ENCODE results near the gene FAT1.

The FAT1 gene

DNA sequence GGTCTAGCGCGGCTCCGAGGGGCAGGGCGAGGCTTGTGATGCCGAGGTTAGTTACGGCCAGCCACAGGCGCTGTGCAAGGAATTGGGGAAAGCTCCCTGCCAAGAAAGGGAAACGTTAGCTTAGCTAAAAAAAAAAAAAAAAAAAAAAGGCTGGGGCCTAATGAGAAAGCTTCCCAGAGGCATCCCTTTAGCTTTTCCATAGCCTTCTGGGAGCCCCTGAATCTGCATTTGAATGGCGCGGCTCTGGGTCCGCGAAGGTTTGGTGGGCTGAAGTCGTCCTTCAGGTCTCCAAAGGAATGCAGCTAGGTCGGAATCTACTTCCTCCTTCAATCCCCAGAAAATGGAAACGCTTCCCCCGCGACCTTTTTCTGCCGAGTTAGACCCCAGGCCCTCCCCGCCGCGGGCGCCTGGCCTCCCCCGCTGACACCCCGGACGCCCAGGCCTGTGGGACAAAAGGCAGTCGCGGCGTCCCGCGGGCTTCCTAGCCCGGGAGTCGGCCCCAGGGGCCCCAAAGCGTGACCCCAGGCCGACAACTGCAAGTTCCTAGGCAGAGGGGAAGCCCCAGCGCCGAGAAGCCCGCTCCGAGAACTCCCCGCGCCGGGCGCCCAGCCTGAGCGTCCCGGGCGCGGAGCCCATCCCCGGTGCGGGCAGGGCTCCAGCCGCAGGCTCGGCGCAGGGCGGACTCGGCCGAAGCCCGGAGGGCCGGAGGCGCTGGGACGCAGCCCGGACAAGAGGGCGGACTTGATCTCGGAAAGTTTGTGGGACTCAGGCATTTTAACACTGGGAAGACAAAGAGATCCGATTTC, 605 bp upstream of the FAT1 start:
- DNase-seq, result no peak

DNA sequence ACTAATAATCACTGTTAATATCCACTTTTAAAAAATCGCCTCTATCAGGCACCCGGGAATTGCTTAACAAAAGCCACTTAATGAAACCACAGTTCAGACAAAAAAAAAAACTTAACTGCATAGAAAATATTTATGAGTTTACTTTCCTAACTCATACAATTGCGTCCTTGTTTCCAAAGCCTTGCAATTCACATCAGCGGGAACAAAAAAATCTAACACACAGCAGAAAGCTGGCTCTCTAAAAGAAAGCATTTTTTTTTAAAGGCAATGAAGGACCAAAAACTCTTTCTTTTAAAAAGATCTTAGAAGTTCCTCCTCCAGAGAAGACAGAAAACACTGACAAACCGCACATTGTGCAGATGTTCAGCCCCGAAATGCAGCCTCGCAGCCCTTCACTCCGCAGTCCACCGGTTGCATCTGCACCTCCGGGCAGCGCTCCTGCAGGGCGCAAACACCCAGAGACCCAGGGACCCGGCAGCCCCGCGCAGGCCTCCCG, 812 bp downstream of the FAT1 start:
- DNase-seq, result no peak

DNA sequence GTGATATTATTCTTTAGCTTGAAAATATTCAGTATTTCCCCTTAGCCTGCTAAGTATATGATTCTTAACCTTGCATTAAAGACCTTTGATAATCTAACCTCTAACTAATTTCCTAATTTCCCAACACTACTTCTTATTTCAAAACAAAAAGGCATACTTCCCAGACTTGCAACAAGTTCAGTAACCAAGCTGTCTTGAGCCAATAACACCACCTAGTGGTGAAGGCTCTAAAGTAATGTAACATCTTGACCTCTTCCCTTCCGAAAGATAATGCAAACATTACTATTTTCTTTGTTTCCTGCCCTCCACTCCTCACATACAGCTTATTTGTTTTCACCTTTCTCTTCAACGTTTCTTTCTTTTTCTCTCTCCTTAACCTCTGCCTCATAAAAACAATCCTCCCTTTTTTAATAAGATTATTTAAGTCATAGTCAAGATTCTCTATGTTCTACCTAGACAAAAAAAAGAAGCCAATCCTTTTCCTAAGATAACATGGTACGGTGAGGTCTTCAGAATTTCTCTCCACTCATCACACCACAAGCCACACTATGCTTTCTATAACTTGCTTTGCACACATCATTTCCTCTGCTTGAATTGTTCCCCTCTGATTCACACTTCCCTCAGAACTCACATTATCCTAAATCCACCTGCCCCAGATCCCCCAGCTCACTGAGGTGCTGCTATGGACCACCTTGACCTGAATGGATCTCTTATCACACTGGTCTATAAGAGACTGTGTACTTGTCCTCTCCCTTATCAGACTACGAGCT, 3.5 kb downstream of the FAT1 start:
- no peak for DNase-seq

DNA sequence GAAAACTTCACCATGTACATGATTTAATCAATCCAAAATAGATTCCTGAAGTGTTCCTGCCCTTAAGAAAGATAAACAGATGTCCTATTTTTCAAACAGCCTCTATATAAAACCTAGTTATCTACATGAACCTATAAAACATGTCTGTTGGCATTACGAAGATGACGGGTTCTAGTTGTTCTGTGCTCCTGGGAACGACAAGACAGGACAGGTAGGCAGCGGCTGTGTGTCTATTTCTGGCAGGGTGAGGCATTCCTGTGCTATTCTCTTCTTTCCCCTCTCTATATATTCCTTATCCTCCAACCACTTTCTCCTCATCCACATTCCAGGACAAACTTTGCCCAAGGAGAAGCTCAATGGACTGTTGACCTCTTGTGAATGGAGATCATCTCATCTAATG, 6.1 kb downstream of the FAT1 start:
- DNase-seq, result no peak

DNA sequence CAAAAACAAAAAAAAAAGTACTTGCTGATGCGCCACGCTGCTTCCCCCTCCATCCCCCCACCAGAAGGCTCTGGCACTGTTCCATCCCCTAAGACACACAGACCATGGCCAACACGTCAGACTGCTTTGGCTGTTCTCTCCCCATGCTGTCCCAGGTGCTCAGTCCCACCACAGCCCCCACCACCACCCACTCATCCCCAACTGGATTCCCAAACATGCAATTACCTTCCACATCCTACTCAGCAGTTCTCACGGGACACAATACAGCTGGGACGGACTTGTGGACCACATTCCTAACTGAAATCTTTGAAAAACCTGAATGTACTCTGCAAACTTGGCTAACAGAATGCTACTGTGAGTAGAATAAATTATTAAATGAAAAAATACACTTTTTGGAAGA, 8.6 kb downstream of the FAT1 start:
- no peak for DNase-seq

DNA sequence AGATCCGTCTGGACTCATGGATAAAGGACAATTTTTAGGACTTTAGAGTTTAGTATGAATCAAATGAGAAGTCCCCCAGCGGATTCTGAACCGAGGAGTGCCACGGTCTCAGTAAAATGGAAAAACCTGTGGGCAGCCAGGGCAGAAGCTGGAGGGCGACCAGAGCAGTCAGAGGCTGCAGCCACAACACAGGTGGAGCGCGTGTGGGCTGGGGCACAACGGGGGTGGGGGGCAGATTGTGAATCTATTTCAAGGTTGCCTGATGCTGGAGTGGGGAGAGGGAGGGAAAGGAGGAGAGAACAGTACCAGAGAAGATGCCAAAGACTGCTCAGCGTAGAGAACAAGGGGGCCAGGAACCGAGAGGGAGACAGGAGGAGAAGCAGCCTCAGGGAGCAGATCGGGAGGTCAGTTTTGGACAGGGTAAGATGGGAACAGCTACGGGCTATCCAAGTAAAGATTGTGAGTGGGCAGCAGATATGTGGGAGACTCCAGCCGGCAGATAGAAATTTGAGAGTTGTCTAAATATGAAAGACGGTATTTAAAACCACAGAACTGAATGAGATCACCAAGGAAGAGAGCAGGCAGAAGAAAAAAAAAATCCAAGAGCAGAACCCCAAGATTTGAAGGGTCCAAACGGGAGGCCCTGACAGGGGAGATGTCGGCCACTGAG, 9.5 kb downstream of the FAT1 start:
- DNase-seq, result no peak

DNA sequence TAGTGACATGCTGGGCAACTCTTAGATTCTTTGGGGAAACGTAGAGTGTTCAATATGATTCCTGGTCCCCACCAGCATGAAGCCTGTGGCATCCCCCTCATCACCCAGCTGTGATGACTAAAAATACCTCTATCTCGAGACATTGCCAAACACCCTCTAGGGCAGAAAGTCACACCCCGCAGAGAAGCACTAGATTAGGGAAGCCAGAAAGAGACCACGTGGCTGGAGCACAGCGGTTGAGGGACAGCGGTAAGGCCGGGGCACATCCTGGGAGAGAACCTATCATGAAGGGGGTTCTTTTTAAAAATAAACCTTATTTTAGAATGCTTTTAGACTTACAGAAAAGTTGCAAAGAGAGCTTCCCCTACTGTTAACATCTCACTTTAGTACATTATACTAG, 11.0 kb downstream of the FAT1 start:
- no peak for DNase-seq

DNA sequence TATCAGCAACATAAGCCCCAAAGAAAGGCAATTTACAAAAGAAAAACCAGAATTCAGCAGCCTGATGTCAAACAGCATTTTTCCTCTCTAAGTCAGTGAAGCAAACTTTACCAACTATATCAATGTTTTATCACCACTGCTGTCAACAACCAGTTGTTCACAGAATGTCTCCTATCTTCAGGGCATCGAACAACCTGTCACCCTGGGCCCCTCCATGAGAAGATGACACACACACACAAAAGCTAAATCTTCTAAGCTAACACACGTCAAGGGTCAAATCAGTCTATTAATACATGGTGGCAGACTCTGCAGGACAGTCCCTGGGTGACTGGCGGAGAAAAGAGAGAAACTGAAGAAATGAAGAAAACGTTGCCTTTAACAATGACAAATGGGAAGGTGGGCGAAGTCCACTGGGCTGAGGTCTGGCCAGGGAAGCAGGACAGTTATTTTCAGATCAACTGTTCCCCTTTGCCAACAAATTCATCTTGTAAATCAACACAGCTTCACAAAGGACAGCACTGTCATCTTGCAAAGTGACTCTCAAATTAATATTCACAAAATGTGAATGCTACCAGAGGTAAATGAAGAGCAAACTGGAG, 13.0 kb downstream of the FAT1 start:
- DNase-seq, result no peak

DNA sequence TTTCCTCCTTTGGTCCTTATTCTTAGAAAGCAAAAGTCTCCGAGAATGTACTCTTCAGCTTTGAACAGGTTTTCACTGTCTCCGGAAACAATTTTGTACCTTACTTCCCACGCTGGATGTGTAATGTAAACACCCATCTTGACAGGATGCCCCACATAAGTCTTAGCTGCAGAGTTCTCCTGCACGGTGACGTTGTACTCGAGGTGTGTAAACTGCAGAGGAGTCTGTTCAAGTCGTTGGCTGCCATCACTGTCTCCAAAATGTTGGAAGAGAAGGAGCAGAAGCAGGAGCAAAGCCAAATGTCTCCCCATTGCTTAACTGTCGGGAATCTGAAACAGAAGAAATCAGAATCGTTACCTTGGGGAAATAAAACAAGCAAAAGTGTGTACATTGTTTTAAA, 14.1 kb downstream of the FAT1 start:
- DNase-seq, result no peak

DNA sequence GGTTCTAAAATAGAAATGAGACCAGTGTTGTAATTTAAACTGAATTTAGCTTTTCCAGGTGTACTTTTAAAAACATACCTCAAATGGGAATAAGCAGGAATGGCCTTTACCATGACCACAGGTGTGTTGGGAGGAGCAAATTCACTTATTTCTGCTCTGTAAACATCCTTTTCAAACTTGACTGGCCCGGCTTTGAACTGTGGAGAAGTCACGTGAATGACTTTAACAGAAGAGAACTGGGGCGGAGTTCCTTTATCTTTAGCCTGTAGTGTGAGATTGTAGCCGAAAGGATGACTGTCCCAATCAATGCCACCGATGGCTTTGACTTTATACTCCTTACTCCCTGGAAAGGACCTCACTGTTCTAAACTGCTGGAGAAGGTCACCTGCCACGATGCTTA, 15.1 kb downstream of the FAT1 start:
- no peak for DNase-seq

DNA sequence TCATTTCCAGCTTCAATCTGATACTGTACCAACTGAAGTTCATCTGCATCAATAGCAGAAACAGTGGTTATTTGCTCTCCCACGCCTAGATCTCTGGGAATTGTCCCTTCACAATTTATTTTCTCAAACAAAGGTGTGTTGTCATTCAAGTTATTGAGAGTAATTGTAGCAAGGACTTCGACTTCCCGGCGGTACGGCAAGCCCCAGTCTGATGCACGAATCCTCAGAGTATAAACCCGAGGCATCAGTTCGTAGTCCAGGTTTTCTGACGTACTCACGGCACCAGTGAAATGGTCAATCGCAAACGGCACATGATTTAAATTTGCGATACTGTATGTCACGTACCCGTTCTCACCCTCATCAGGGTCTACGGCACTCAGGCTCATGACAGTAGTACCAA, 15.7 kb downstream of the FAT1 start:
- no peak for DNase-seq

DNA sequence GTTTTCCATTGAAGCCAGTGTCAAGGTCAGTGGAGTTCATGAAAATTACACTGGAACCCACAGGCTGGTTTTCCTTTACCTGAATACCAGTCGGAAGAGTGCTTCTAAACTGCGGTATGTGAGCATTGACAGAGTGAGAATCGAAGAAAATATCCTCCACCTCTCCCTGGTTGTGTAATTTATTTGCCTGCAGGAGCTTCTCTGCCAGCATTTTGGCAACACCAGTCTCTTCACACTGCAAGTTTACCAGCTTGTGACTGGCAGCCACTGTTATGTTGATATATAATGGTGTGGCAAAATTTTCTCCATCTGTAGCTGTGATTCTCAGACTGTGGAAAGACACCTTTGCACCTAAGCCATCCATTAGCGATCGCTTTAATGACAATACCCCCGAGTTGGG, 16.1 kb downstream of the FAT1 start:
- no peak for DNase-seq

DNA sequence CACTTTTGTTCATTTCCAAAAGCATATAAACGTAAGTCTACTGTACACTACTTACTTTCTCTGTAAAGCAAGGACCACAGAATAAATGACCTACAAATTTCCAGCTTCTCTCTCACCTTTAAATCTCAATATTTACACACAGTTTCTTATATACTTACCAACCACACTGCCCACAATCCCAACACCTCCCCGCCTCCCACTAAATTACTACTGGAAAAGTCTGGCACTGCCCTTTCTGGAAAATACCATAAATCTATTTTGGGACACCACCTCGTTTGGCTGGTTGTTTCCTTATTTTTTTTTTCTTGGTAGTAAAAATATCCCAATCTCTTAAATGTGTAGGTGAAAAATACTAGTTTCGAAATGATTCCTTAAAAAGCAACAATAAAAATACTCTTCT, 19.6 kb downstream of the FAT1 start:
- no peak for DNase-seq

DNA sequence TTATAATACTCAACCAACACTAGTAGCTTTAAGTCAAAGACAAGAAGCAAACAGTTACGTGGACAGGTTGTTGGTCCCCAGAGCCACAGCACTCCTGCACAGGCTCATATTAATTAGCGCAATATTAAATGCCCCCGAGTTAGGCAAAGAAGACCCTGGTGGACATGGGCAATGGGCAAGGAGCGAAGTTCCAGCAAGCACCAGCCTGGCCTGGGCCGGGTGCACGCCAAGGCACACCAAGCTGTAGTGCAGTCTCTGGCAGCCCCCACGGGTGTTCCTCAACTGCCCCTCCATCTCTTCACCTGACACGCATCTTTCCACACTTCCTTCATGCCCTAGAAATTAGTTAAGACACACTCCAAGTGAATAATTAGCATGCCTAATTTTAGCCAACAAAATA, 20.1 kb downstream of the FAT1 start:
- DNase-seq, result no peak

DNA sequence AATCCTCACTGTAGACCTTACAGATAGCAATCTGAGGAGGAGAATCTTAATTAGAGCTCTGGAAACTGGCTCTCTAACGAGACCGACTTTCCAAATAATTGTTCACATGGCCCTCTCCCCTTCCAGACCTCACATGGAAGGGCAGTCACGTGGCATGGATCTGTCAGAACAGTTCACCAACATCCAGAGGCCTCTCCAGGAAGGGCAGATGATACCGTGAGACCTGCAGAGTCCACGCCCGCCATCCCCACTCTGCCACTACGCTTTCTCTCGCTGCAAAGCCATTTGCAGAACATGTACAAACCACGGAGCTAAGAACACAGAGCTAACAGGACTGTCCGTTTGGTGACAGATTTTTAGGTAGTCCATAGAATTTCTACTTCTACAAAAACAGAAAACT, 20.7 kb downstream of the FAT1 start:
- no peak for DNase-seq

DNA sequence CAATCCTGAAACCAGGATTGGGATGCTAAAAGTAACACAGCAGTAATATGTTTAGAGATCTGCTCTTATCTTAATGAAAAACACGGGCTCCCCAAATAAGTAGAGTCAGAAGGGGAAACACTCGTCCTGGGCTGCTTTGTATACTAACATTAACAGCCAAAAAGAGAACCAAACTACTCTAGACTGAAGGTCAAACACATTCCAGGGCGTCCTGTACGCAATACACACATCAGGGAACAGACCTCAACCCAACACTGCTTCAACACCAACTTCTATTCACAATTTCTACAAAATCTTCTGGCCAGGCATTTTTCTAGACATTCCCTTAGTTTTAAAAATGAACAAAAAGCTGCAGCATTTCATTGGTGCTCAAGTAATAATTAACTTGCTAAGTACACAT, 21.4 kb downstream of the FAT1 start:
- DNase-seq, result no peak

DNA sequence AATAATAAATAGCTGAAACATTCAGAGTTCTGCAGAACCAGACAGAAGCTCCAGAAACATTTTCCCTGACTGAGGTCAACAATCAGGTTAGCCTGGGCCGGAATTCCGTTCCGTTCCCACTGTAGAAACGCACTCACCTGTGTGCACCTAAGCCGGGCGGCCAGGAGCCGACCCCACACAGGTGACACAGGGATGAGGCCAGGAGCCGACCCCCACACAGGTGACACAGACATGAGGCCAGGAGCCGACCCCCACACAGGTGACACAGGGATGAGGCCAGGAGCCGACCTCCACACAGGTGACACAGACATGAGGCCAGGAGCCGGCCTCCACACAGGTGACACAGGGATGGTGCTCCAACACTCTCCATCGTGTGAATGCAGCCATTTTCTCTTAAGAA, 21.9 kb downstream of the FAT1 start:
- DNase-seq, result no peak

DNA sequence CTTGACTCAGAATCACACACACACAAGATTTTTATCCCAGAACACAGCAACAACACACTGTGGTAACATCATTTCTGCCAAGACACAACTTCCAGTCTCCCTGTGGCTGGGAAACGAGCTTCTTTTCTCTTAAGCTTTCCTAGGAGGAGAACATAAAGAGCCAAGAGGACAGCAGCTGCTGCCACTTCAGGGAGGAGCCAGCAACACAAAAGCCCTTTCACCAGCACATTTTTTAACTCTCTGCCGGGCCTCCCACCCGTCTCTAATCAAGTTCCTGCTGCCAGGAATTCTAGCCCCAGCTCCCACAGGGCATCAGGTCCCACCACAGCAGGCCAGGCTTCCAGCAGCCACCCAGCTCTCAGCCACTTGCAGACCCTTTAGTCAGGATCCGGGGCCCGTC, 22.4 kb downstream of the FAT1 start:
- no peak for DNase-seq

DNA sequence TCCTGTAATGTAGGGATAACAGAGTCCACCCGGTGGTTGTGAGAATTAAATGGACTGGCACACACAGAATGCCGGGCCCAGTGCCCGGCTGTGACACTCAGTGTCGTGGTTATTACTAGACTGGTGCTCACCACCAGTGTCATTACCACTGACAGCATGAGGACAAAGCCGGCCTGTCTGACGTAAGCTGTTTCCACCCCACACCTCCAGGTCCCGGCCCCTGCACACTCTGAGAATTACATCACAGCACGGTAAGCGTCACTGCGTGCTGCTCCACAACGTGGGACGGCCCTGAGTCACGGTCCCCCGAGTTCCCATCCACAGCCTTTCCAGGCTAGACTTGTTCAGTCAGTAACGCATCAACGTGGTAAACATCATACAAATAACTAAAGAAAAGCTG, 22.9 kb downstream of the FAT1 start:
- DNase-seq, result no peak

DNA sequence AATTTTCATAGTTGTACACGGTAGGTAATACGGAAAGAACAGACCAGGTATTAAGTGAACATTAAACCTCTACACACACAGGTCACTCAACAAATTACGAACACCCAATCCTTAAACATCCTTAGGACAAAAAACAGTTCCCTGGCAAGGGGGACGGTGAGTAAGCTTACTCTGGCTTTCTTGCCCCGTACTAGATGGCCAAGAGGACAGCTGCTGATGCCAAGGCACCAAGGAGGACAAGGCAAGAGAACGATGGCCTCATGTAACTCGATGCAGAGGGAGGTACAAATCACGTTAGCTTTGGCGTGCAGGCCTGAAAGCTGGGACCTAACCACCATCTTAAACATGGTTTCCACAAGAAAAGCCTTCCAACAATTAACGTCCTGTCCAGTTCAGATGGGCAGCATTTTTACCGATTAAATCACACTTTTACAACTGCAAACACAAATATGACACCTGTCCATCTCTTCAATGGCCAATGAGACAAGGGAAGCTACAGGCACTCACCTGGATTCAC, 23.7 kb downstream of the FAT1 start:
- DNase-seq, result no peak

DNA sequence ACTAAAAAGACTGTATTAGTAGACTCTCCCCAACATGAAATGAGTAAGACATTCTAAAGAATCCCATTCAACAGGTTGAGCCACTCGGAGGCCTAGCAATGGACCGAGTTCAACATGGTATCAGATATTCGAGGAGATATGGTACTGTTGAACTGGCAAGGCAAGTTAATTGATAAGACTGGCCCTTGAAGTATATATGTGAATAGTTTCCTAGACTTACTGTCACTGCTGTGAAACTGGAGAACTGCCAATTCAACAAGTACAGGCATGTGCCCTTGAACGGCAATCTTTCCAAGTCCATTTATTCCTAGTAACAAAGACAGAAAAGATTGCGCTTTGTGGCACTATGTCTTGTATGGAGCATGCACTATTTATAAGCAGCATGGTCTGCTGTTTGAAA, 24.4 kb downstream of the FAT1 start:
- DNase-seq, result no peak

DNA sequence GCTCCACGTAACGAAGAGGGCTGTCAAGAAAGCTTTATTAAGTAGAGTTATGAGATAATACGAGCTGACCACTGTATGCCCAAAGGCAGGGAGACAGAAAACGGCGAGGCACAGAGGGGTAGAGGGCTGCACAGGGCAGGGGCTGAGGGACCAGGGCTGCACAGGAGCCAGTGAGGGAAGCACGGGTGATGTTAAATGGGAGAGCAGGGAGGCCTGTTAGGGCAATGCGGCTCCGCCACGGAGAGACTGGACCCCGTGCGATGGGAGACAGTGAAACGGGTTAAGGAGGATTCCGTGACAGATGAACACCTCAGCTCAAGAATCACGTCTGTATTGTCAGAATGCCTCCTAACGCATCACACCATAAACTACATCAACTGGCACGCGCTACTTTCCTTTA, 25.1 kb downstream of the FAT1 start:
- no peak for DNase-seq

DNA sequence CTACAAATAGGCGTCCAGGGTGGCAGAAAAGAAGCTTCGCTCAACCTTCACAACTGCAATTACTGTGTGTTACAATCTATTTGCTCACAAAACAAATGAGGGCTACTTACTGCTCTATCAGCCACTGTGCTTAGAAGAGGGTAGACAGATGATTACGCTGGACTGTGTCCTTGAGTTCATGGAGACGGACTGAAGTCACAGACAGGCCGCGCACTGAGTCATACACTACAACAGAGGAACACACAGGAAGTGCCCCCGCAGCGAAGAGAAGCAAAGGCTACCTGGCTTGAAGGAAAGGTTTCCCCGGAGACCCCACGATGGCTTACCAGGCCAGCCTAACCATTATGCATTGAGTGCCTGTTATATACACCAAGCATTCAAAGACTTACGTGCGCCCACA, 25.6 kb downstream of the FAT1 start:
- DNase-seq, result no peak

Measured in T1000 (cell line).